ENCODE measurements around the gene MAN2B1. TPM values are rescaled to one million over a fixed set of nuclear protein-coding genes. Genes with fewer than 3 reads are reported as not detected.
A peak's percentile ranks its signal among the peaks of the same experiment; 100 is the strongest.
"Not testable (repeated sequence)": the region's sequence is repeated elsewhere in the genome, so short reads cannot be mapped to it uniquely, and the experiment has no call there.

MAN2B1 gene
- total RNA-seq, 1 donor from 2014 or later = 29.0 TPM

DNA sequence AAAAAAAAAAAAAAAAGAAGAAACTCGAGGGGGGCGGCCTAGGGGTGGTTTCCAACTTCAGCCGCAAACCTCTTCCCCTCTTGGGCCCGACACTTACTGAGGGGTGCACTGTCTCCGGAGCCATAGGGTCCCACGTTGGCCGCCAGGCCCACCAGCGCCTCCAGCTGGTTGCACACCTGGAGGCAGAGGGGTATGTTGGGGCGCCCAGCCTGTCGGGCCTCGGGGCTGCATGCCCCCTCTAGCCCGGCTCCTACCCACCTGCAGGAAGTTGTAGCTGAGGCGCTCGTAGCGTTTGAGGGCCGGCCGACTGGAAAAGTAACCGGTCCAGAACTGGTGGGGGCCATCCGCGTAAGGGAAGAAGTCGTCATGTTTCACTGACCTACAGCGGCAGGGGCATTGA is 8.6 kb downstream of the MAN2B1 start:
- ATAC-seq = no peak

GRCh38 chr19:12656899-12657571 is 9.5 kb downstream of the MAN2B1 start:
- peak; percentile 30 for ATAC-seq

GRCh38 chr19:12655546-12655945 is 11.0 kb downstream of the MAN2B1 start:
- no peak for ATAC-seq

DNA sequence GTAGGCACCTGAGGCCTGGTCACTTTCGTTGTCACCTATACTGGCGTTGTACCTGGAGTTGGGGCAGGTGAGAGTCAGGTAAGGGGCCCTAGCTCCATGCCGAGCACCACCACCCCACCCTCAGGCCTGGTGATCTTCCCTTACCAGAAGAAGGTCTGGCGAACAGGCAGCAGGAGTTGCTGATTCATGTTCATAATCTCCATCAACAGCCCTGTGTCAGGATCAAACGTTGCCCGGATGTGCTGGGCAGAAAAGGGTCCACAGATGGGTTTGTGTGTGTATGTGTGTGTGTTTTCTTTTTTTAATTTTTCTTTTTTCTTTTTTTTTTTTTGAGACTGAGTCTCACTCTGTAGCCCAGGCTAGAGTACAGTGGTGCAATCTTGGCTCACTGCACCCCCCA is 14.3 kb downstream of the MAN2B1 start:
- no peak for ATAC-seq

DNA sequence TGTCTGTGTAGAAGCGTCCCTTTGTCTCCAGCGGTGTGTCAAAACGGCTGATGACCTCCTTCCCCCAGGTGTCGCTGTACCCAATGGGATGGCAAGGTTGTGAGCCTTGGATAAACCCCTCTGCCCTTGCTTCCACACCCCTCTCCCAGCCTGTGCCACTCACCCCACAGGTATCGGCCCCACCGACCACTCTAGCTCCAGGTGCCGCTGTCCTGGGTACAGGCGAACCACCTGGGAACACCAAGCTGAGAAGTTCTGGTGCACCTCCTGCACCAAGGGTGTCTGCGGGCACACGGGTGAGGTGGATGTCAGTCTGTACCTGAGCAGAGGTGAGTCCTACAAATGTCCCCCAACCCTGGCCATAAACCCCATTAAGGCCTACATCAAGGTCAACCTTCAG is 16.6 kb downstream of the MAN2B1 start:
- no peak for ATAC-seq

DNA sequence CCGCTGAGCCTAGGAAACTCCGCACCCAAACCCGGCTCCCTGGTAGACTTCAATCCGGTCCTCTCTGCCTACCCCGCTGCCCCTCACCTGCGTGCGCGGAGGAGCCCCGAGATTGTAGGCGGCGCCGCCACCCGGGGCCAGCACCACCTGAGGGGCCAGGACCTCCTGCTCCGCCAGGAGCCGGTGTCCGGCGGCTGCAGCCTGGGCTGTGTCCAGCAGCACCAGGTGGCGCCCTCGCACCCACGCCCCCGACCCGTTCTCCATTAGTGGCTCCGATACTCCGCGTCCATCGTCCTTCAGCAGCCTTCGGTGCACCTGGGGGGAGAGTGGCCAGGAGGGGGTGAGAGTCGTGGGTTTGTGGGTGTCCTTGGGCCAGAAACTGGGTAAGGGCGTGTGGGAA is 18.5 kb downstream of the MAN2B1 start:
- no peak for ATAC-seq

DNA sequence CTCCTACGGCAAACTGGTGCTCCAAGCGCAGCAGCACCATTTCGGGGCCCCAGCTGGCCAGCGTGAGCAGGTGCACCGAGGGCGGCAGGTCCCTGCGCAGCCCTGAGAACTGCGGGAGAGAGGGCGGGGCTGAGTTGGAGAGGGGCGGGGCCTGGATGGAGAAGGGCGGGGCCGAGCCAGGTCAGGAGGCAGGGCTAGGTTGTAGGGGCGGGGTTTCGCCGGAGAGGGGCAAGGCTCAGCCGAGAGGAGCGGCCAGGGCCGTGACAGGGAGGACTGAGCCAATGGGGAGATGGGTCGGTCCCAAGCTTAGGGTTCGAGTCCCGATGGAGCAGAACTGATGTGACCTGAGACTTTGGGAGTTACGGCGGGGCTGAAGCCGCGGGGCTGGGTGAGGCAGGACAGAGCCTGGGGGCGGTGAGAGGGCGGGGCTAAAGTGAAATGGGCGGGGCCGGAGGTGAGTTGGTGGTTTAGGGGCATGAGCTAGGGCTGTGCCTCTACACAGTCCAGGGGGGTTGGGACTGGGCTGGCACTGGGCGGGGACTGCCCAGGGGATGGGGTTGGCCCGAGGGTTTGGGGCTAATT is 19.0 kb downstream of the MAN2B1 start:
- ATAC-seq = peak; percentile 79

GRCh38 chr19:12647047-12647446 is 19.5 kb downstream of the MAN2B1 start:
- no peak for ATAC-seq

GRCh38 chr19:12646551-12646950 is 20.0 kb downstream of the MAN2B1 start:
- peak; percentile 12 for ATAC-seq

- not testable (repeated sequence) for ATAC-seq
Observed at GRCh38 chr19:12643716-12644115, 22.8 kb downstream of the MAN2B1 start.

GRCh38 chr19:12642506-12642905 is 24.0 kb downstream of the MAN2B1 start:
- no peak for ATAC-seq

DNA sequence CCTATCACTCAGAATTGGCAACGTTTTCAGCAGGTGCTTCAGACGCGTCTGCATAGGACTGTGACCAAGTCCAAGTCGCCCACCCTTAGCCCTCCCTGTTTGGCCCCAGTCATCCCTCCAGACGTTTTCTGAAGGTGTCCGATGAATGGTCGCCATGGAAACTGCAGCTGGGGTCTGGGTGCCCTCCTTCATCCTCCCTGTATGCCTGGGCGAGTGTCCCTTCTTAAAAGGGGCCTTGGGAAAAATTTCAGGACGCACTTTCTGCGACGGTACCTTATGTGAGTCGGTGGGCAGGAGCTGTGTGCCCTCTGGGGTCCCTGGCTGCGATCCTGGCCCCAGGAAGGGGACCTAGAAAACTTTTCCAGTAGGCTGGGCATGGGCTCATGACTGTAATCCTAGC is 25.1 kb downstream of the MAN2B1 start:
- ATAC-seq = no peak

- ATAC-seq = peak; percentile 84
Observed at GRCh38 chr19:12639901-12640613, 26.5 kb downstream of the MAN2B1 start.

DNA sequence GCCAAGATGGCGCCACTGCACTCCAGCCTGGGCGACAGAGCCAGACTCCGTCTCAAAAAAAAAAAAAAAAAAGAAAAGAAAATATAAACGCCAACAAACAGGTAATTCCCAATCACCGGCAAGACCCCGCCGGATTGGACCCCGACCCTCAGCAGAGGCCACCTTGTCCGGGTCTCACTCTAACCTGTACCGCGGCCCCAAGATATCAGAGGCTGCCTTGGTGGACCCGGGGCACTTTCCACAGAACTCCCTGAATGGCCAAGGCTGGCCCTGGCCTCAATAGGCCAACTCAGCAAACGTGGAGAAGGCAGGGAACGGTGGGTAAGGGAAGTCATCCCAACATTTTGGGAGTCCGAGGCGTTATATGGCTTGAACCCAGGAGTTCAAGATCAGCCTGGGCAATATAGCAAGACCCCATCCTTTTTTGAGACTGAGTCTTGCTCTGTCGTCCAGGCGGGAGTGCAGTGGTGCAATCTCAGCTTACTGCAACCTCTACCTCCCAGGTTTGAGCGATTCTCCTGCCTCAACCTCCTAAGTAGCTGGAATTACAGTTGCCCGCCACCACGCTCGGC is 27.8 kb downstream of the MAN2B1 start:
- ATAC-seq = no peak

DNA sequence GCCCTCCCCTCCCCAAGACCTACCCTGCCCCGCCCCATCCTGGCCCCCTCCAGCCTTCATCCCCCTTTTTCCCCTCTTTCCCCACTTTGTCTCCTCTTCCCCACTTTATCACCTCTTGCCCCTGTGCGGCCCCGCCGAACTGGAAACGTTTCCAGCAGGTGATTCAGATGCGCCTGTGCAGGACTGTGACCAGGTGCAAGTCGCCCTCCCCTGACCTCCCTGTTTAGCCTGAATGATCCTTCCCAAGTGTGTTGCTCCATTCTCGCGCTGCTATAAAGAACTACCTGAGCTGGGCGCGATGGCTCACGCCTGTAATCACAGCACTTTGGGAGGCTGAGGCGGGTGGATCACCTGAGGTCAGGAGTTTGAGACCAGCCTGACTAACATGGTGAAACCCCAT is 29.9 kb downstream of the MAN2B1 start:
- ATAC-seq = no peak

DNA sequence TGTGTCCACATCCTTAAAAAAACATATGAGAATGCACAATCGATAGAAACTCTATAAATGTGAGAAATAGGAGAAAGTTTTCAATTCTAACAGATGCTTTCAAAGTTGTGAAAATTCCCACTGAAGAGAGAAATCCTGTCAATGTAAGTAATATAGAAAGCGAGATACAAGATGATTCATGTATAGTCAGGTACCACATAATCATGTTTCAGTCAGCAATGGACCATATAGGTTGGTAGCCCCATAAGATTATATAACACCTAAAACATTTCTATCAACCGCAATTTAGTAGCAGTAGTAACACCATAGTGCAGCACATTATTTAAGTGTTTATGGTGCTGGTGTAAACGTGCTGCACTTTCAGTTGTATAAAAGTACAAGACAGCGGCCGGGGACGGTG is 37.3 kb downstream of the MAN2B1 start:
- no peak for ATAC-seq

GRCh38 chr19:12628040-12629022 is 38.2 kb downstream of the MAN2B1 start:
- no peak for ATAC-seq

DNA sequence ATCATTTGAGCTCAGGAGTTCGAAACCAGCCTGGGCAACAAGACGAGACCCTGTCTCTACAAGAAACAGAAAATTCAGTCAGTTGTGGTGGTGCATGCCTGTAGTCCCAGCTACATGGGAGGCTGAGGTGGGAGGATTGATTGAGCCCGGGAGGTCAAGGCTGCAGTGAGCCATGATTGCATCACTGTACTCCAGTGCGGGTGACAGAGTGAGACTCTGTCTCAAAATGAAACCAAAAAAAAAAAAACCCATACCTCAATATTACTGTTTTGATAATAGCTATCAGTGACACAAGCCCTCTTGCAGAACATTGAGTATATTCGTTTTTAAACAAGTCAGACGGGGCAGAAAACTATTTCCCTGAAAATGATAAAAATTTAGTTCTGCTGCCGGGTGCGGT is 39.6 kb downstream of the MAN2B1 start:
- no peak for ATAC-seq

- no peak for ATAC-seq
Observed at GRCh38 chr19:12623361-12624031, 43.0 kb downstream of the MAN2B1 start.

GRCh38 chr19:12621253-12622024 is 45.1 kb downstream of the MAN2B1 start:
- not testable (repeated sequence) for ATAC-seq

DNA sequence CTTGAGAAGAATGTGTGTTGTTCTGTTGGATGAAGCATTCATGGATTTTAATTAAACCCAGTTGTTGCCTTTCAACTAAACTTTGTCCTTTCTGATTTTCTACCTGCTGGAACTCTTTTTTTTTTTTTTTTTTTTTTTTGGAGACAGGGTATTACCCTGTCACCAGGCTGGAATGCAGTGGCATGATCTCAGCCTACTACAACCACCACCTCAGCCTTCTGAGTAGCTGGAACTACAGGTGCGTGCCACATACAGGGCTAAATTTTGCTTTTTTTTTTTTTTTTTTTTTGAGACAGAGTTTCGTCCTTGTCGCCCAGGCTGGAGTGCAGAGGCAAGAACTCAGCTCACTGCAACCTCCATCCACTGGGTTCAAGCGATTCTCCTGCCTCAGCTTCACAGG is 48.9 kb downstream of the MAN2B1 start:
- no peak for ATAC-seq

All from esophagus mucosa (tissue), 1 donor.